Measurements from ENCODE around the gene SETBP1.

- no peak for TF ChIP-seq EP300 (IDR thresholded peaks at IDR 0.05)
- TF ChIP-seq, protein P1, sequence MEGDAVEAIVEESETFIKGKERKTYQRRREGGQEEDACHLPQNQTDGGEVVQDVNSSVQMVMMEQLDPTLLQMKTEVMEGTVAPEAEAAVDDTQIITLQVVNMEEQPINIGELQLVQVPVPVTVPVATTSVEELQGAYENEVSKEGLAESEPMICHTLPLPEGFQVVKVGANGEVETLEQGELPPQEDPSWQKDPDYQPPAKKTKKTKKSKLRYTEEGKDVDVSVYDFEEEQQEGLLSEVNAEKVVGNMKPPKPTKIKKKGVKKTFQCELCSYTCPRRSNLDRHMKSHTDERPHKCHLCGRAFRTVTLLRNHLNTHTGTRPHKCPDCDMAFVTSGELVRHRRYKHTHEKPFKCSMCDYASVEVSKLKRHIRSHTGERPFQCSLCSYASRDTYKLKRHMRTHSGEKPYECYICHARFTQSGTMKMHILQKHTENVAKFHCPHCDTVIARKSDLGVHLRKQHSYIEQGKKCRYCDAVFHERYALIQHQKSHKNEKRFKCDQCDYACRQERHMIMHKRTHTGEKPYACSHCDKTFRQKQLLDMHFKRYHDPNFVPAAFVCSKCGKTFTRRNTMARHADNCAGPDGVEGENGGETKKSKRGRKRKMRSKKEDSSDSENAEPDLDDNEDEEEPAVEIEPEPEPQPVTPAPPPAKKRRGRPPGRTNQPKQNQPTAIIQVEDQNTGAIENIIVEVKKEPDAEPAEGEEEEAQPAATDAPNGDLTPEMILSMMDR (IDR thresholded peaks at IDR 0.05): no peak
Measured at GRCh38 chr18:44893045-44893706, 212.5 kb downstream of the SETBP1 start.

Measured in stomach (tissue), 4 donors.